A673 (cell line): Measurements from ENCODE around the gene EIF2AK3. TPM values are rescaled to one million over a fixed set of nuclear protein-coding genes. Genes with fewer than 3 reads are reported as not detected.

Experiments
- BruUV-seq: library from RNA; stranded (reverse); fragments of 400-500 nt; replicated peaks from 2 replicates; lab custom pipeline; 2021; lab: Mats Ljungman, UMichigan
- CTCF ChIA-PET: fragments of 300-600 bp; sonication (Branson Sonifier 250); formaldehyde crosslinking; loops from one replicate; lab custom pipeline; 2022; ENCODE audit warnings: antibody characterized with exemption; lab: Charles Lee
- POLR2A ChIA-PET: fragments of 300-600 bp; sonication (Branson Sonifier 250); formaldehyde crosslinking; loops from one replicate; lab custom pipeline; 2022; ENCODE audit warnings: antibody characterized with exemption; ENCODE audit not compliant: low non-redundant PET; lab: Charles Lee
- DNase-seq: peaks from one replicate; pipeline ENCODE4 v3.0.0-alpha.2; 2015; ENCODE audit warnings: low spot score
- H3K27ac ChIP-seq: fragments of 200-600 bp; sonication (generic); 2 replicates; pipeline ENCODE4 v1.5.1; 2016; ENCODE audit warnings: mixed run types, low read depth, mild to moderate bottlenecking, mixed read lengths, antibody characterized with exemption, low read length; ENCODE audit not compliant: poor library complexity, severe bottlenecking
- H3K27me3 ChIP-seq: fragments of 200-600 bp; sonication (generic); replicated peaks from 2 replicates; pipeline ENCODE4 v1.6.1; 2017; ENCODE audit warnings: mixed run types, low read depth, mild to moderate bottlenecking, mixed read lengths, antibody characterized with exemption, low read length; ENCODE audit not compliant: insufficient read depth, poor library complexity
- H3K36me3 ChIP-seq: fragments of 200-600 bp; sonication (generic); 2 replicates; pipeline ENCODE4 v1.6.1; 2016; ENCODE audit warnings: mixed run types, mild to moderate bottlenecking, mixed read lengths, antibody characterized with exemption, low read length; ENCODE audit not compliant: insufficient read depth, poor library complexity, severe bottlenecking
- H3K4me1 ChIP-seq: fragments of 200-600 bp; sonication (generic); 2 replicates; pipeline ENCODE4 v1.6.1; 2017; ENCODE audit warnings: mixed run types, mild to moderate bottlenecking, mixed read lengths, antibody characterized with exemption, low read length; ENCODE audit not compliant: insufficient read depth, poor library complexity, severe bottlenecking
- H3K4me3 ChIP-seq: fragments of 200-600 bp; sonication (generic); 2 replicates; pipeline ENCODE4 v1.5.1; 2016; ENCODE audit warnings: low read depth, mixed run types, mild to moderate bottlenecking, mixed read lengths, low read length; ENCODE audit not compliant: poor library complexity, severe bottlenecking
- H3K9me3 ChIP-seq: fragments of 200-600 bp; sonication (generic); 2 replicates; pipeline ENCODE4 v1.6.1; 2016; ENCODE audit warnings: mixed run types, low read depth, mild to moderate bottlenecking, mixed read lengths, antibody characterized with exemption, low read length; ENCODE audit not compliant: poor library complexity, severe bottlenecking
- CTCF ChIP-seq: fragments of 300-800, 200-600 bp; sonication (generic); conservative IDR thresholded peaks from 2 replicates; pipeline ENCODE4 v1.5.1; 2017; ENCODE audit warnings: low read depth, mild to moderate bottlenecking, antibody characterized with exemption, low read length, moderate library complexity, mixed read lengths
- EZH2 ChIP-seq: fragments of 200-600 bp; sonication (generic); IDR thresholded peaks from 2 replicates; pipeline ENCODE4 v1.6.1; 2017; ENCODE audit warnings: borderline replicate concordance, low read depth, mild to moderate bottlenecking, mixed read lengths, antibody characterized with exemption, low read length; ENCODE audit not compliant: poor library complexity, severe bottlenecking
- intact Hi-C: fragments of 100-400 bp; cut with micrococcal nuclease; formaldehyde crosslinking; loops from one replicate; pipeline ENCODE4 v1.10.0; 2022; ENCODE audit not compliant: unreplicated experiment
- total RNA-seq: library from RNA; stranded (reverse); gene quantifications from 2 replicates; pipeline ENCODE4 v1.2.3, GENCODE V29; 2021

Gene EIF2AK3
- total RNA-seq, 1 experiment from 2014 or later: 5.1 TPM

GRCh38 chr2:88666576-88666975 lies 39.3 kb upstream of the EIF2AK3 start:
- Histone ChIP-seq H3K4me3 (no peak overlapping the region), H3K9me3 (no peaks in the 10 kb centered on the region), H3K36me3 (no peaks in the 10 kb centered on the region), H3K27ac (no peak overlapping the region), H3K27me3 (peaks cover 12% of the 10 kb centered on the region), H3K4me1 (no peaks in the 10 kb centered on the region)
- intact Hi-C loops: no loop called here
- TF ChIP-seq EZH2 (no peak), CTCF (no peak)
- POLR2A ChIA-PET: no interaction called here
- BruUV-seq: no TSS peak
- CTCF ChIA-PET: no interaction called here
- no peak for DNase-seq

GRCh38 chr2:88660622-88661021 lies 33.4 kb upstream of the EIF2AK3 start:
- POLR2A ChIA-PET: no interaction called here
- no peak for DNase-seq
- H3K4me1 ChIP-seq: no peaks in the 10 kb centered on the region
- CTCF ChIA-PET: no interaction called here
- BruUV-seq: no TSS peak
- intact Hi-C loops: no loop called here
- H3K27me3 ChIP-seq: peaks cover 7% of the 10 kb centered on the region
- TF ChIP-seq EZH2 (no peak), CTCF (no peak)
- H3K4me3 ChIP-seq: no peak overlapping the region
- no peaks in the 10 kb centered on the region for H3K36me3 ChIP-seq
- H3K27ac ChIP-seq: no peak overlapping the region
- H3K9me3 ChIP-seq: no peaks in the 10 kb centered on the region

- no TSS peak for BruUV-seq
- intact Hi-C loops: no loop called here
- ChIA-PET POLR2A (no interaction called here), CTCF (no interaction called here)
- no peaks in the 10 kb centered on the region for H3K36me3 ChIP-seq
- H3K27me3 ChIP-seq: peaks cover 7% of the 10 kb centered on the region
- H3K27ac ChIP-seq: no peak overlapping the region
- no peak overlapping the region for H3K4me3 ChIP-seq
- no peaks in the 10 kb centered on the region for H3K9me3 ChIP-seq
- H3K4me1 ChIP-seq: no peaks in the 10 kb centered on the region
- TF ChIP-seq CTCF: no peak
- no peak for TF ChIP-seq EZH2
- no peak for DNase-seq
These were observed 32.3 kb upstream of the EIF2AK3 start for GRCh38 chr2:88659538-88659915.
